Measurements from ENCODE around the gene ATCAY.
"Not testable (repeated sequence)": the region's sequence is repeated elsewhere in the genome, so short reads cannot be mapped to it uniquely, and the experiment has no call there.

Gene ATCAY

DNA sequence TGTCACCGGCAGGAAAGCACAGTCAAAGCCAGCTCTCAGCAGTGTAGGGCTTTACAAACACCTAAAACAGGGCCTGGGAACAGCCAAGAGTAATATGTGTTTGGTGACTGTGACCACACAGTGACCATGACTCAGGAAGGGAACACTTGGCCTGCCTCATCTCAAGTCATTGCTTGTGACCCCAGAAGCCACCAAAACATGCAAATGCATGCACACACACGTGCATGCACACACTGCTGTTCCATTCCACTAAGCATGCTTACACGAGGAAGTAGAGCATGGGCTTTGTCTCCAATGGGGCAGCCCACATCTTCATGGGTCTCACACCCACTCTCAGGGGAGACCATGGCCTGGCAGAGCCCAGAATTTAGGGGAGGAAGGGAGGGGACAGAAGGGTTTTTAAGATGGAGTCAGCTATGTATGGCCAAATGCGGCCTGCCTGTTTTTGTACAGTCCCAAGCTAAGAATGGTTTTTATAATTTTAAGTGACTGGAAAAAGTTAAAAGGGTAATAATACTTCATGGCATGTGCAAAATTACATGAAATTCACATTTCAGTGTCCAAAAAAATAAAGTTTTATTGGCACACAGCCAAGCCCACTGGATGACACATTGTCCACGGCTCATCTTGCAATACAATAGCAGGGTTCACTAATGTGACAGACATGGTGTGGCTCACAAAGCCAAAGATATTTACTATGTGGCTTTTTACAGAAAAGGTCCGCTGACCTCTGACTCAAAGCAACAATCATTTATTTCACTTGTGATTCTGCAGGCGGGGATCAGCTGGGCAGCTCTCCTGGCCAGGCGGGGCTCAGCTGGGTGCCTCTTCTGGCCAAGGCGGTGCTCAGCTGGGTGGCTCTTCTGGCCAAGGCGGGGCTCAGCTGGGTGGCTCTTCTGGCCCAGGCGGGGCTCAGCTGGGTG, 29.0 kb upstream of the ATCAY start:
- in situ Hi-C loops (cut with HindIII; ENCODE audit: low pct_ligation_motif_present, low pct_unique_long_range_greater_than_20kb, low sequenced_read_pairs): no loop called here
- DNase-seq: peak; percentile 93

GRCh38 chr19:3852177-3852511, 28.3 kb upstream of the ATCAY start:
- no peak for DNase-seq
- in situ Hi-C loops (cut with HindIII; ENCODE audit: low pct_ligation_motif_present, low pct_unique_long_range_greater_than_20kb, low sequenced_read_pairs): no loop called here

- peak; percentile 96 for DNase-seq
- in situ Hi-C loops (cut with HindIII; ENCODE audit: low pct_ligation_motif_present, low pct_unique_long_range_greater_than_20kb, low sequenced_read_pairs): no loop called here
Measured at GRCh38 chr19:3852614-3853254, 27.8 kb upstream of the ATCAY start.

GRCh38 chr19:3855320-3855719, 25.2 kb upstream of the ATCAY start:
- in situ Hi-C loops (cut with HindIII; ENCODE audit: low pct_ligation_motif_present, low pct_unique_long_range_greater_than_20kb, low sequenced_read_pairs): no loop called here
- DNase-seq: peak; percentile 42

- no peak for DNase-seq
- in situ Hi-C loops (cut with HindIII; ENCODE audit: low pct_ligation_motif_present, low pct_unique_long_range_greater_than_20kb, low sequenced_read_pairs): no loop called here
Measured at GRCh38 chr19:3857449-3858003, 23.0 kb upstream of the ATCAY start.

DNA sequence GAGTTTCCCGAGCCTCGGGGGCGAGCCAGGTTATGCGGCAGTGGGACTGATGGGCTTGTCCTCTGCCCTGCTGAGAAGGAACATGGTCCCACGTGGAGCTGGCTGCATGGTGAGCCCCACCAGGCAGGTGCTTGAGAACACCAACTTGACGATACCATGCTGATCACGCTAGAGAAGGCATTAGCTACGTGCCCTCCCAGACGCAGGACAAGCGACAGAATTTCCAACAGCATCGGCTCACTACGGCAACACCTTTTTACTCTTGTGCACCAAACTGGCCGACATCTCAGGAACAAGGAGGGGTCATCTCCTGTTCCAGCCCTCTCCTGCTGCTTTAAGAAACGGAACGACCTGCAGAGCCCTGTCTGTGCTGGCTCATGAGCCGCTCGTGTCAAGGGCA, 20.0 kb upstream of the ATCAY start:
- in situ Hi-C loops (cut with HindIII; ENCODE audit: low pct_ligation_motif_present, low pct_unique_long_range_greater_than_20kb, low sequenced_read_pairs): no loop called here
- no peak for DNase-seq

GRCh38 chr19:3862826-3863500, 17.5 kb upstream of the ATCAY start:
- no peak for DNase-seq
- in situ Hi-C loops (cut with HindIII; ENCODE audit: low pct_ligation_motif_present, low pct_unique_long_range_greater_than_20kb, low sequenced_read_pairs): no loop called here

GRCh38 chr19:3863648-3864047, 16.8 kb upstream of the ATCAY start:
- in situ Hi-C loops (cut with HindIII; ENCODE audit: low pct_ligation_motif_present, low pct_unique_long_range_greater_than_20kb, low sequenced_read_pairs): no loop called here
- DNase-seq: no peak

DNA sequence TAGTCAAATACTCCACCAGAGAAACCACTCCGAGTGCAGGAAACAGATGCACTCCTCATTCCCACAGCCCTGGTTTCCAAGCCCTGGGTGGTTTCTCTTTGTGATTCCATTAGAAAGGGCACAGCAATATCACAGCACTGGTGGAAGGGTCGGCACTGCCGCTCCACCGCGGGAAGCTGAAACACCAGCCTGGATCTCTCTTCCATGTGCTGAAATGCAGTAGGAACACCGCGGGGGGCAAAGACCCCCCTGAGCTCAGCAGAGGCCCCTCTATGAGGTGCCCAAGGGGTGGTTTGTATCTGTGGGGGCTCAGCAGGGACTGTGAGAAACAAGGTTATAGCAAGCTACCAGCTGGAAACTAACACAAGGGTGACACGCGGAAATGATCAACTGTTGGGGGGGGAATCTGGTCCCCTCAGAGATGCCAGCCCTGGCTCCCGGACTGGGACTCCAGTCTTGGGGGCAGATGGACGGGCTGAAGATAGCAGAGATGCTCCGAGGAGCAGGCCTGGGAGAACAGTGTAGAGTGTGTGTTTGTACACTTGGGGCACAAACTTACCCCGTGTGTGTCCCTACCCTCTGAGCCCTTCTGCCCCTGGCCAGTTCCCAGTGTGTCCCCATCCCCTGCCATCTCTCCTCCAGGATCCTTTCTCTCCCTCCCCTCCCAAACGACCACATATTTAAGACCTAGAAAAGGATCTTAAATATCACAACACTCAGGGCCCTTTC, 13.4 kb upstream of the ATCAY start:
- DNase-seq: no peak
- in situ Hi-C loops (cut with HindIII; ENCODE audit: low pct_ligation_motif_present, low pct_unique_long_range_greater_than_20kb, low sequenced_read_pairs): no loop called here

DNA sequence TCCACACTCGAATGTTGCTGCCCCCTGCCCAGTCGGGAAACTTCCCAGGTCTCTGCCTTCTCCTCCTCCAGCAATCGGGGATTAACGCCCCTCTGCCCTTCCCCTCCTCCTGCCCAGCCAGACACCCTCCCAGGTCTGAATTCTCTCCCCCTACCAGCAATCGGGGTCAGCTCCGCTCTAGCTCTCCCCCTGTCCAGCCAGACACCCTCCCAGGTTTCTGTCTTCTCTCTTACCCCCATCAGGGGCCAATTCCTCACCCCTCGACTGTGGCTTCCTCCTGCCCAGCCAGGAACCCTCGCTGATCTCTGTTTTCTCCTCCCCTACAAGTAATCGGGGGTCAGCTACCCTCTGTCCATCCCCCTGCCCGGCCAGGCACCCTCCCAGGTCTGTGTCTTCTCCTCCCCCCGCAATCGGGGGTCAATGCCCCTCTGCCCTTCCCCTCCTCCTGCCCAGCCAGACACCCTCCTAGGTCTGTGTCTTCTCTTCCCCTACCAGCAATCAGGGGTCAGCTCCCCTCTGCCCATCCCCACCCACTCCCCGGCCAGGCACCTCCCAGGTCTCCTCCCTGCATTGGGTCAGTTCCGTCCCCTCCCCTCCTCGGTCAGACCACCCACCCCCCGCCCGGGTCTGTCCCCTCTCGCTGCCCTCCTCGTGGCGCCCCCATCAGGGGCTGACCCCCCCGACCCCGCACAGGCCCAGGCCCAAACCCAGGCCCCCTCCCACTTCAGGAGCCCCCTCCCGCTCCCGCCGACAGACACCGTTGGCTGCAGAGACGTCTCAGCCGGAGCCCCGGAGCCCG, 12.3 kb upstream of the ATCAY start:
- no peak for DNase-seq
- in situ Hi-C loops (cut with HindIII; ENCODE audit: low pct_ligation_motif_present, low pct_unique_long_range_greater_than_20kb, low sequenced_read_pairs): no loop called here

GRCh38 chr19:3868770-3869456, 11.6 kb upstream of the ATCAY start, which contains the start of gene ZFR2:
Gene ZFR2, minus strand, starts transcription at chr19:3869038. Its CDS starts 21 bp downstream, at chr19:3869017.
- no peak for DNase-seq
- in situ Hi-C loops (cut with HindIII; ENCODE audit: low pct_ligation_motif_present, low pct_unique_long_range_greater_than_20kb, low sequenced_read_pairs): no loop called here

GRCh38 chr19:3873151-3873550, 7.3 kb upstream of the ATCAY start:
- in situ Hi-C loops (cut with HindIII; ENCODE audit: low pct_ligation_motif_present, low pct_unique_long_range_greater_than_20kb, low sequenced_read_pairs): no loop called here
- no peak for DNase-seq

DNA sequence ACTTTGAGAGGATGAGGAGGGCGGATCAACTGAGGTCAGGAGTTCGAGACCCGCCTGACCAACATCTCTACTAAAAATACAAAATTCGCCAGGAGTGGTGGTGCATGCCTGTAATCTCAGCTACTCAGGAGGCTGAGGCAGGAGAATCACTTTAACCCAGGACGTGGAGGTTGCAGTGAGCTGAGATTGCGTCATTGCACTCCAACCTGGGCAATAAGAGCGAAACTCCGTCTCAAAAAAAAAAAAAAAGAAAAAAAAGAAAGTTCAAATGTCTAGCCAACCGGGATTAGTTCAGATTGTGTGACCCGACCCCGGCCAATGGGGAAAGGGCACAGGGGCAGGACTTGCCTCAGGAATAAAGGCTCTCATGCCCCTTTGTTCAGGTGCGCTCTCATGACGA, 5.8 kb upstream of the ATCAY start:
- in situ Hi-C loops (cut with HindIII; ENCODE audit: low pct_ligation_motif_present, low pct_unique_long_range_greater_than_20kb, low sequenced_read_pairs); DNase-seq: not testable (repeated sequence)

DNA sequence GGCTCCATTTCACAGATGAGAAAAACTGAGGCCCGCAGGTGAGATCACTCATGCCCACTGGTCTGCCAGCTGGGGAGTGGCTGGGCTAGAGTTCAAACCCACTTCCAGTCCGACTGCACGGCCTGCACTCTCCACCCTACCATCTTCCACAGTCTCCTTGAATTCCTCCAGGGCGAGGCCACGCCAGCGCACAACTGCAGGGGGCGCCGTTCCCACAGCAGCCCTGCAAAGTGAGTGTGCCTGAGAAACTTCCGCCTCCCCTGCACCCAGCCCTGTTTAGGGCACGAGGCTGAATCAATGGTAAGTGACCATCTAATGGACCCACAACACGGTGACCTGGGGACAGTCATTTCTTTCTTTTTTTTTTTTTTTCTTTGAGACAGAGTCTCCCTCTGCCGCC, 829 bp upstream of the ATCAY start:
- in situ Hi-C loops (cut with HindIII; ENCODE audit: low pct_ligation_motif_present, low pct_unique_long_range_greater_than_20kb, low sequenced_read_pairs): no loop called here
- DNase-seq: no peak

GRCh38 chr19:3881272-3882040, 971 bp downstream of the ATCAY start:
- DNase-seq: no peak
- in situ Hi-C loops (cut with HindIII; ENCODE audit: low pct_ligation_motif_present, low pct_unique_long_range_greater_than_20kb, low sequenced_read_pairs): no loop called here

DNA sequence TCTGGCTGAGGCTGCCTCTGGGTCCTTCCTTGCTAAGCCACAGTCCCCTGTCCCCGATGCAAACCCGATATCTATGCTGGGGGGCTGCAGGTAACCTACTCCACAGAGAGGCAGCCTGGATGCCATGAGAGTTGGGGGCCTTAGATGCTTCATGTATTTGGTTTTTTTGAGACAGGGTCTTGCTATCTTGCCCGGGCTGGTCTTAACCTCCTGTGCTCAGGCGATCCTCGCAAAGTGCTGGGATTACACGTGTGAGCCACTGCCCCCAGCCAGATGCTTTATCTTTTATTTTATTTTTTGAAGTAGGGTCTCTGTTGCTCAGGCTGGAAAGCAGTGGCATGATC, 1.5 kb downstream of the ATCAY start:
- in situ Hi-C loops (cut with HindIII; ENCODE audit: low pct_ligation_motif_present, low pct_unique_long_range_greater_than_20kb, low sequenced_read_pairs): no loop called here
- DNase-seq: no peak

- in situ Hi-C loops (cut with HindIII; ENCODE audit: low pct_ligation_motif_present, low pct_unique_long_range_greater_than_20kb, low sequenced_read_pairs): no loop called here
- no peak for DNase-seq
Measured at GRCh38 chr19:3890591-3890990, 10.1 kb downstream of the ATCAY start.
